Neural progenitor cell (in vitro differentiated cells): Measurements from ENCODE around the gene RSU1. TPM values are rescaled to one million over a fixed set of nuclear protein-coding genes. Genes with fewer than 3 reads are reported as not detected.

Source experiments
- DNase-seq: peaks from one replicate; pipeline ENCODE4 v3.0.0-alpha.2; 2016; ENCODE audit warnings: low spot score
- H2AFZ ChIP-seq: fragments of 200-600 bp; sonication (generic); replicated peaks from 2 replicates; pipeline ENCODE4 v1.6.1; 2016; ENCODE audit warnings: antibody characterized with exemption
- H3F3A ChIP-seq: fragments of 200-600 bp; sonication (generic); 2 replicates; pipeline ENCODE4 v1.6.1; 2016; ENCODE audit warnings: antibody characterized with exemption, low read depth
- H3K27ac ChIP-seq: fragments of 200-600 bp; sonication (generic); 2 replicates; pipeline ENCODE4 v1.5.1; 2016; ENCODE audit warnings: mild to moderate bottlenecking
- H3K27me3 ChIP-seq: fragments of 200-600 bp; sonication (generic); 2 replicates; pipeline ENCODE4 v1.6.1; 2016; ENCODE audit warnings: mild to moderate bottlenecking, moderate library complexity
- H3K36me3 ChIP-seq: fragments of 200-600 bp; sonication (generic); 2 replicates; pipeline ENCODE4 v1.5.1; 2016
- H3K4me1 ChIP-seq: fragments of 200-600 bp; sonication (generic); 2 replicates; pipeline ENCODE4 v1.6.1; 2016; ENCODE audit warnings: mixed run types
- H3K4me2 ChIP-seq: fragments of 200-600 bp; sonication (generic); 2 replicates; pipeline ENCODE4 v1.6.1; 2016
- H3K4me3 ChIP-seq: fragments of 200-600 bp; sonication (generic); 2 replicates; pipeline ENCODE4 v1.5.1; 2016
- H3K79me2 ChIP-seq: fragments of 200-600 bp; sonication (generic); 2 replicates; pipeline ENCODE4 v1.6.1; 2016; ENCODE audit warnings: low read depth
- H3K9ac ChIP-seq: fragments of 200-600 bp; sonication (generic); 2 replicates; pipeline ENCODE4 v1.6.1; 2016
- H3K9me3 ChIP-seq: fragments of 200-600 bp; sonication (generic); 2 replicates; pipeline ENCODE4 v1.5.1; 2016; ENCODE audit warnings: low read depth
- H4K20me1 ChIP-seq: fragments of 200-600 bp; sonication (generic); 2 replicates; pipeline ENCODE4 v1.6.1; 2016; ENCODE audit warnings: low read depth
- H3K27ac Mint-ChIP-seq: 3 replicates; pipeline ENCODE4 v1.8.0; 2021; ENCODE audit warnings: mixed read lengths
- H3K27me3 Mint-ChIP-seq: 2 replicates; pipeline ENCODE4 v1.8.0; 2022; ENCODE audit warnings: low read depth, mild to moderate bottlenecking, inconsistent platforms, moderate library complexity, mixed read lengths; ENCODE audit not compliant: insufficient read depth
- H3K36me3 Mint-ChIP-seq: 3 replicates; pipeline ENCODE4 v1.8.0; 2021; ENCODE audit warnings: mixed read lengths
- H3K4me1 Mint-ChIP-seq: 3 replicates; pipeline ENCODE4 v1.8.0; 2021; ENCODE audit warnings: mixed read lengths
- H3K4me3 Mint-ChIP-seq: 3 replicates; pipeline ENCODE4 v1.8.0; 2021; ENCODE audit warnings: mild to moderate bottlenecking, moderate library complexity, mixed read lengths
- H3K9me3 Mint-ChIP-seq: 3 replicates; pipeline ENCODE4 v1.8.0; 2020; ENCODE audit warnings: mixed read lengths
- CTCF ChIP-seq: fragments of 200-600 bp; sonication (generic); IDR thresholded peaks from 2 replicates; pipeline ENCODE4 v1.5.1; 2017; ENCODE audit warnings: antibody characterized with exemption, mild to moderate bottlenecking
- EZH2 ChIP-seq: fragments of 200-600 bp; sonication (generic); IDR thresholded peaks from 2 replicates; pipeline ENCODE4 v1.6.1; 2017; ENCODE audit warnings: antibody characterized with exemption, mild to moderate bottlenecking, moderate library complexity
- EZH2phosphoT487 ChIP-seq: fragments of 200-600 bp; sonication (generic); IDR thresholded peaks from 2 replicates; pipeline ENCODE4 v1.6.1; 2017; ENCODE audit warnings: antibody characterized with exemption
- total RNA-seq: library from RNA; depleted of rRNA; stranded (reverse); fragments of >200 nt; gene quantifications from 2 replicates; pipeline ENCODE4 v1.2.3, GENCODE V29; 2015; ENCODE audit warnings: low replicate concordance

The RSU1 gene
- total RNA-seq, 1 donor from 2014 or later, result 9.6 TPM

DNA sequence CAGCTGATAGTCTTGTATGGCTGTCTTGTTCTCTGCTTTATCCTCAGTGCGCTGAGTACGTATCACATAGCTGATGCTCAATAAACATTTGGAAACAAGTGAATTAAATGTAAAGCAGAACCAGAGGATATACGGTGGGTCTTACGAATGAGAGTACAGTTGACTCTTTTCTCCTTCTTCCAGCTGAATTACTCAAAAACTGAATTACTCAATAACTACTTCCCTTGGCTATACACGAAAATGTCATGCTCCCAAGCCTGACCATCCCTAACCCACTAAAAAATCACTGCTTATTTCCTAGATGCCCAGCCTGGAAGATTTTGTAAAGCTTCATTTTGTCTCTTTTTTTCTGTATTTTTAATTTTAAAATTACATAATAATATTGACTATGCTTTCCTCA lies 3.2 kb upstream of the RSU1 start:
- peaks cover 2% of the 10 kb centered on the region for H3K27me3 Mint-ChIP-seq
- H3K27ac ChIP-seq, result no peak overlapping the region
- H2AFZ ChIP-seq, result no peak overlapping the region
- no peaks in the 10 kb centered on the region for H3K4me1 ChIP-seq
- H3K9ac ChIP-seq, result no peak overlapping the region
- H3K36me3 Mint-ChIP-seq, result peaks cover 5% of the 10 kb centered on the region
- TF ChIP-seq CTCF (no peak), EZH2 (no peak), EZH2phosphoT487 (no peak)
- H3K36me3 ChIP-seq, result peaks cover 3% of the 10 kb centered on the region
- H3K4me3 Mint-ChIP-seq, result no peak overlapping the region
- no peaks in the 10 kb centered on the region for H3K9me3 ChIP-seq
- H3K4me1 Mint-ChIP-seq, result peaks cover 11% of the 10 kb centered on the region
- no peak overlapping the region for H3K4me2 ChIP-seq
- peaks cover 18% of the 10 kb centered on the region for H3K9me3 Mint-ChIP-seq
- H3F3A ChIP-seq, result no peaks in the 10 kb centered on the region
- H3K79me2 ChIP-seq, result peaks cover 12% of the 10 kb centered on the region
- H3K27ac Mint-ChIP-seq, result no peak overlapping the region
- H3K4me3 ChIP-seq, result no peak overlapping the region
- no peak for DNase-seq
- H4K20me1 ChIP-seq, result no peaks in the 10 kb centered on the region
- peaks cover 15% of the 10 kb centered on the region for H3K27me3 ChIP-seq

- TF ChIP-seq CTCF (no peak), EZH2phosphoT487 (no peak), EZH2 (no peak)
- H3F3A ChIP-seq, result no peaks in the 10 kb centered on the region
- Mint-ChIP-seq H3K27me3 (peaks cover 2% of the 10 kb centered on the region), H3K27ac (no peak overlapping the region), H3K4me1 (peaks cover 11% of the 10 kb centered on the region), H3K9me3 (peaks cover 18% of the 10 kb centered on the region), H3K4me3 (no peak overlapping the region), H3K36me3 (peaks cover 5% of the 10 kb centered on the region)
- H3K27me3 ChIP-seq, result peaks cover 15% of the 10 kb centered on the region
- H3K79me2 ChIP-seq, result peaks cover 13% of the 10 kb centered on the region
- no peak overlapping the region for H2AFZ ChIP-seq
- H3K36me3 ChIP-seq, result peaks cover 3% of the 10 kb centered on the region
- H3K4me1 ChIP-seq, result no peaks in the 10 kb centered on the region
- no peak overlapping the region for H3K9ac ChIP-seq
- no peak overlapping the region for H3K27ac ChIP-seq
- no peaks in the 10 kb centered on the region for H3K9me3 ChIP-seq
- no peak for DNase-seq
- H3K4me3 ChIP-seq, result no peak overlapping the region
- no peaks in the 10 kb centered on the region for H4K20me1 ChIP-seq
- H3K4me2 ChIP-seq, result no peak overlapping the region
These were observed 2.8 kb upstream of the RSU1 start for GRCh38 chr10:16820018-16820417.

GRCh38 chr10:16819436-16819835 lies 2.2 kb upstream of the RSU1 start:
- peaks cover 3% of the 10 kb centered on the region for H3K36me3 ChIP-seq
- Mint-ChIP-seq H3K27me3 (peaks cover 2% of the 10 kb centered on the region), H3K9me3 (peaks cover 18% of the 10 kb centered on the region)

More at GRCh38 chr10:16819436-16819835, 2.2 kb upstream of the RSU1 start:
- H3K9me3 ChIP-seq, result no peaks in the 10 kb centered on the region
- no peak overlapping the region for H3K9ac ChIP-seq
- H3K79me2 ChIP-seq, result peaks cover 13% of the 10 kb centered on the region
- Mint-ChIP-seq H3K27ac (no peak overlapping the region), H3K4me1 (peaks cover 11% of the 10 kb centered on the region), H3K36me3 (peaks cover 4% of the 10 kb centered on the region), H3K4me3 (peak overlapping the region; percentile 3)
- no peak for TF ChIP-seq EZH2
- TF ChIP-seq CTCF, result no peak
- no peak for TF ChIP-seq EZH2phosphoT487
- H2AFZ ChIP-seq, result no peak overlapping the region
- H4K20me1 ChIP-seq, result no peaks in the 10 kb centered on the region
- H3K27ac ChIP-seq, result no peak overlapping the region
- no peak overlapping the region for H3K4me2 ChIP-seq
- no peak for DNase-seq
- H3K4me3 ChIP-seq, result no peak overlapping the region
- no peaks in the 10 kb centered on the region for H3K4me1 ChIP-seq
- no peaks in the 10 kb centered on the region for H3F3A ChIP-seq
- H3K27me3 ChIP-seq, result peaks cover 15% of the 10 kb centered on the region
